HTR-8/SVneo (cell line): ENCODE results near the gene MT4.
"Not testable (repeated sequence)": the region's sequence is repeated elsewhere in the genome, so short reads cannot be mapped to it uniquely, and the experiment has no call there.

Experiments used
- DNase-seq: peaks from one replicate; pipeline ENCODE4 v3.0.0; 2011; ENCODE audit warnings: low spot score, mixed read lengths; ENCODE audit not compliant: insufficient read length
- FAIRE-seq: peaks from 2 replicates; lab custom pipeline; 2011; peaks lifted over from hg19 to GRCh38; lab: Jason Lieb, UNC

Gene MT4

DNA sequence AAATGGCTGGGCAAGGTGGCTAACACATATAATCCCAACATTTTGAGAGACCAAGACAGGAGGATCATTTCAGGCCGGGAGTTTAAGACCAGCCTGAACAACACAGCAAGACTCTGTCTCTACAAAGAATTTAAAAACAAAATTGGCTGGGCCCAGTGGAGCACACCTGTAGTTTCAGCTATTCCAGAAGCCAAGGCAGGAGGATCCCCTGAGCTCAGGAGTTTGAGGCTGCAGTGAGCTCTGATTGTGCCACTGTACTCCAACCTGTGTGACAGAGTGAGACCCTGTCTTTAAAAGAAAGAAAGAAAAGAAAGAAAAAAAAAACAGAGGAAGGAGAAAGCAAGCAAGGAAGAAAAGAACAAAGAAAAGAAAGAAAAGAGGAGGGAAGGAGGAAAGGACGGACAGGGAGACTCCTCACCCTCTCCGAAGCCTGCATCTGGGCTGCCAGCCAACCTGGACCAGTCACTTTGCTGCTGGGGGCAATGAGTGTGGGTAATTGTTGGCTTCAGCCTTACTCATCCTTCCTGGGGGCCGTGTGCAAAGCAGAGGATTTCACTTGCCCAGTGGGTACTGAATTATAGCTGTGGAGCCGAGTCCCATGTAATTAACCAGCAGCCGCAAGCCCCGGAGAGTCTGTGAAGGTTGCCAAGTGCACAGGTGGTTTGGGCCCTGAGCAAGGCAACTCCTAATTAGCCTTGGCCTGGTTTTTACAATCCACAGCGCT lies 6.7 kb upstream of the MT4 start:
- FAIRE-seq (peak; percentile 20), DNase-seq (peak; percentile 46)

DNA sequence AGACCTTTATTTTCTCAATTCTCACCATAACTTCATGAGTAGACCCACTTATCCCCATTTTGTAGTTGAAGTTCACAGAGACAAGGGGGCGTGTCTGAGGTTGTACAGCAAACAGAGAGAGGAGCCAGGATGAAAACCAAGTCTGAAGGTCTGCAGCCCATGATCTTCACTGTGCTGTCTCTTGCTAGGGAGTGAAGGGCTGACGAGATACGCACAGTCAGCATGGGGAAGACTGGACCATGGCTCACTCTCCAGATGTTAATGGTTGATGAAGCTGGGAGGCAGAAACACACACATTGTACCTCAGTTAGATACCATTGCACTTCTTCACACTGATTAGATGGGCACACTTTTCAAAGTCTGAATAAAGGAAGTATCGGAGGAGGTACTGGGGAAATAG lies 5.8 kb upstream of the MT4 start:
- DNase-seq (no peak), FAIRE-seq (no peak)

GRCh38 chr16:56560447-56560846 lies 4.4 kb upstream of the MT4 start:
- DNase-seq (no peak), FAIRE-seq (no peak)

DNA sequence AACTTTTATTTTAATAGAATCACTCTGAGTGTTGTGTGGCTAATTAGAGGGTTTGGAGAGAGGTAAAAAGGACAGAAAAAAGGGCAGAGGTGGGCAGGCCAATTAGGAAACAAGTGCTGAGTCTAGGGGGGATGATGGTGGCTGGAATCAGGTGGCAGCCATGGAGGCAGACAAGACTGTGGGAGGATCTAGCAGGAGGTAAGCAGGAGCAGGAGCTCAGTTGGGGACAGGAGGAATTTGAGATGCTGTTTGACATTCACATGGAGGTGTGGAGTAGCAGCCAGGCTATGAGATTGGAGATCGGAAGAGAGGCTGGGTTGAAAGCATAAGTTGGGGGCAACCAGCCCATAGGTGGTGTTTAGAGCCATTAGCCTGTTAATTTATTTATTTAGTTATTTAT lies 3.7 kb upstream of the MT4 start:
- no peak for FAIRE-seq

DNA sequence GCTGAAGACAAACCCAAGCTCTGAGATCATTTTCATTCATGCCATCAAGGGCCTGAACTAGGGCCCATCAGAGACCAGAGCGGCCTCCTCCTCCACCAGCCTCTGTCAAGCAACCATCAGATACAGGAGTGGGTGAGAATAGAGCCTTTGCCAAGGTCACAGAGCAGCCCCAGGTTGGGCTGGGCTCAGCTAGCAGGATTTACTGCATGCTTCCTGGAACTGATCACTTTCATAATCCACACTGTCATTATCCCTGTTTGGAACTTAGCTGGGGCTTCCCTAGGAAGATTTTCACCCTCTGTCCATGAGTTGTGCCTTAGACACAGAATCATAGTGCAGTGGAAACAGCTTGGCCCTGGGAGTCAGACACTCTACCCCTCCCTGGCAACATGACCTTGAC lies 5.1 kb downstream of the MT4 start:
- no peak for FAIRE-seq

More for the DNA sequence above, 3.7 kb upstream of the MT4 start:
- DNase-seq = no peak

GRCh38 chr16:56571525-56571924 lies 6.7 kb downstream of the MT4 start:
- FAIRE-seq = no peak
- DNase-seq = no peak

More for the DNA sequence above, 5.1 kb downstream of the MT4 start:
- DNase-seq = no peak

- DNase-seq (no peak), FAIRE-seq (no peak)
Observed at GRCh38 chr16:56574625-56575024, 9.8 kb downstream of the MT4 start.

DNA sequence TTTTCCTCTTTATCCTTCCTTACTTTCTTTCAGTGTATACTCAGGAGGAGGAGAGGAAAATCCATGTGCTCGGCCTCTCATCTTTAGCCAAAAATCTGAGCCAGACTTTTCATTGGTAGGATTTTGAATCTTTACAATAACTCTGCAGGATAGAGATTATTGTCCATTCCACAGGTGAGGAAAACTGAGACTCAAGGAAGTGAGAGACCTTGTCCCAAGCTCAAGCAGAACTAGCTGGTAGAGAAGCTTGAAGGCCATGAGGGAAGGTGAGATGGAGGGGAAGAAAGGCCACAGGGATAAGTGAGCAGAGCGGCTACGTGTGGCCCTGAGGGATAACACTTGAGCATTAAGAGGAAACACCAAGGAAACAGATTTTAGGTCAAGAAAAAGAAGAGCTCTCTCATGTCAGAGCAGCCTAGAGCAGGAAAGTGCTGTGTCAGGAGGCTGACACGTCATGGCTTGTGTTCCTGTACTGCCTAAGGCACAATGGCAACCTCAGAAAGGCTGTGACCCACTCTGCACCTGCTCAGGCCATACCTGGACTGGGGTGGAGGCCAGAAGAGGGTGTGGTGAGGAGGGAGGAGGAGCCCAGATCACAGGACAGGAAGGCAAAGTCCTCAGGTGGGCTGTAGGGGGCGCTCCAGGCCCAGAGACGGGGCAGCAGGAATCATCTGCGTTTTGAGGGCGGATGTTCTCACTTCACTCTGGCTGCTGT lies 11.9 kb downstream of the MT4 start:
- FAIRE-seq (no peak), DNase-seq (peak; percentile 44)

DNA sequence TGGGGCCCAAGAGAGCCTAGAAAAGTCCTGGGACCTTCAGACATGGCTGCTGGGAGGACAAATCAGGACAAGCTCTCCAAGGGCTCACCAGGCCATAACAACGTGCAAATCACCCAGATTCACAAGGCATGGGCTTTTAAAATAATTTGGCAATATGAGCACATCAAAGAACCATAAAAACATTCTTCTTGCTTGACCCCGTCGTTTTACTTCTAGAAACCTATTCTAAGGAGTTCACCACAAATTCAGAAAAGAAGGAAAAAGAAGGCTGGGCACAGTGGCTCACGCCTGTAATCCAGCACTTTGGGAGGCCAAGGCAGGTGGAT lies 12.4 kb downstream of the MT4 start:
- no peak for DNase-seq
- FAIRE-seq = no peak

- FAIRE-seq = no peak
- no peak for DNase-seq
Observed at GRCh38 chr16:56580391-56581048, 15.6 kb downstream of the MT4 start.

GRCh38 chr16:56582911-56583310 lies 18.0 kb downstream of the MT4 start:
- FAIRE-seq = peak; percentile 89

DNA sequence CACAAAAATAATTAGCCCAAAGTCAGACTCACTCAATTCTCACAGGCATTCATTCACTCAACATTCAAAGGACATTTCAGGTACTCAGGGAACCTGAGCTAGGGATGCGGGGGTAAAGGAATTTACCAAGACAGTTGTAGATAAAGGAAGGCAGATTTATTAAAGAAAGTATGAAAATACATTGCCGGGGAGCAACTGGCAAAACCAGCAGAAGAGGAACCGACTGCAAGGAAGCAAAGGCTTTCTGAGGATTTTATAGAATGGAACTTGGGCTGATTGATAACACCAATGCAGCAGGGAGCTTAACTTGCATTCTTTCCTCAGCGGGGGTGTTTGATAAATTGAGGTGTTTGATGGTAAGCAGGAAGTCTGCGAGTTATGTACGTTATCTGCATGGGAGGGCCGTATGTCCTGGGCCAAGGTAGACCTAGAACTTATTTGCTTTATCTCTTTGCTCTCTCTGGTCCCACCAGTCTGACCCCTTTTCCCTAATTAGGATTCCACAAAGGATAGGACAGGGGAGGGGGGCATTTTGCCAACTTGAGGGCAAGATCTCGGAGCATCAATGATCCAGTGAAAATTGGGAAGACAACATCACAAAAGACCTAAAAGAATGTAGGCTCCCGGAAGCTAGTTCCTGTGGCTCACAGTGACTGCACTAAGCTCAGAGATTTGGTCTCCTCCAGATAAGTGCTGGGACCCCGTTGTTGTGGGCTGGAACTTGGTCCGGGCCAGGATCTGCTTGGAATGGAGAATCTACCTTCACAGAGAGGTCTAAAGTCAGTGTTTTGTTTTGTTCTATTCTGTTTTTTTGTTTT lies 18.7 kb downstream of the MT4 start:
- FAIRE-seq (no peak), DNase-seq (no peak)

More at GRCh38 chr16:56582911-56583310, 18.0 kb downstream of the MT4 start:
- not testable (repeated sequence) for DNase-seq

DNA sequence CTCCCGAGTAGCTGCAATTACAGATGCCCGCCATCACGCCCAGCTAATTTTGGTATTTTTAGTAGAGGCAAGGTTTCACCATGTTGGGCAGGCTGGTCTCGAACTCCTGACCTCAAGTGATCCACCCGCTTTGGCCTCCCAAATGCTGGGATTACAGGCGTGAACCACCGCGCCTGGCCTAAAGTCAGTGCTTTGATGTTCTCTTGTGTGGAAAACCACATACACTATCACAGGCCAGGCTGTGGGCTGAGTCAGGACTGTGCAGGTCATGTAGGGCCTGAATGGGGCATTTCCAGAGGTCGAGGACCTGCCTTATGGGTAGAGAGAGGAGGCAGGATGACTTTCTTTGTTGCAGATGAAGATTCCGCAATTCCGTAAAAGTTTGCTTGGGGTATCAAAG lies 19.4 kb downstream of the MT4 start:
- no peak for FAIRE-seq
- DNase-seq = no peak

- no peak for FAIRE-seq
- DNase-seq = no peak
Observed at GRCh38 chr16:56588781-56589140, 23.9 kb downstream of the MT4 start.

DNA sequence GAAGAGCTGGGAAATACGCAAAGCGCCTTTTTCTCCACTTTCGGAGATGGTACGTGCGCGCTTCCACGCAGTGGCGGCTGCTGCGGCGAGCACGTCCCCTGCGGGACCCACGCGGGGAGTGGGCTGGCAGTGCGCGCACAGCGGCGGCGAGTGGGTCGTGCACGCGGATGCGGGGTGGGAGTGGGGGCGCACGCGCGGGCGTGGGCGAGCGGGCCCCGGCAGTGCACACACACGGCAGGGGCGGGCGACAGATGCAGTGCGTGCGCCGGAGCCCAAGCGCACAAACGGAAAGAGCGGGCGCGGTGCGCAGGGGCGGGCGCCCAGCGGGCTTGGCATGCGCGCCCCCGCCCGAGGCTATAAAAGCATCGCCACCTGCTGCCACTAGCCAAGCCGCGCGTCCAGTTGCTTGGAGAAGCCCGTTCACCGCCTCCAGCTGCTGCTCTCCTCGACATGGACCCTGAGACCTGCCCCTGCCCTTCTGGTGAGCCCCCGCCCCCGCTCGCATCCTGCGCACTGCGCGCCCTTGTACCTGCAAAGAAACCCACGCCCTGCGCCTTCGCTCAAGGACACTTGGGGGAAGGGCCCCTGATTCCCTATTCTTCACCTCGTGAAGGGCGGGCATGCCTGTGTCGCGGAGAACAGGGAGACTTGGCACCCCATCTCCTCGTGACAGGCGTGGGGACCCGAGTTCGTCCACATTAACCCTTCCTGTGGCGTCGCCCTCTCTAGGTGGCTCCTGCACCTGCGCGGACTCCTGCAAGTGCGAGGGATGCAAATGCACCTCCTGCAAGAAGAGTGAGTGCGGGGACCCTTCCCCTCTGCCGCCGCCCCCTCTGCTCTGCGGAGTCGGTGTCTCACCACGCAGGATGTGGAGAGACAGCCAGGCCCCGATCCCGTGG lies 24.5 kb downstream of the MT4 start, which contains the start of gene MT3:
Gene MT3 (plus strand): TSS at position 388 of the 899 bp plus-strand sequence. CDS start 63 bp downstream, at position 451.
- no peak for DNase-seq
- no peak for FAIRE-seq

GRCh38 chr16:56591377-56592060 lies 26.6 kb downstream of the MT4 start:
- DNase-seq (no peak), FAIRE-seq (no peak)

DNA sequence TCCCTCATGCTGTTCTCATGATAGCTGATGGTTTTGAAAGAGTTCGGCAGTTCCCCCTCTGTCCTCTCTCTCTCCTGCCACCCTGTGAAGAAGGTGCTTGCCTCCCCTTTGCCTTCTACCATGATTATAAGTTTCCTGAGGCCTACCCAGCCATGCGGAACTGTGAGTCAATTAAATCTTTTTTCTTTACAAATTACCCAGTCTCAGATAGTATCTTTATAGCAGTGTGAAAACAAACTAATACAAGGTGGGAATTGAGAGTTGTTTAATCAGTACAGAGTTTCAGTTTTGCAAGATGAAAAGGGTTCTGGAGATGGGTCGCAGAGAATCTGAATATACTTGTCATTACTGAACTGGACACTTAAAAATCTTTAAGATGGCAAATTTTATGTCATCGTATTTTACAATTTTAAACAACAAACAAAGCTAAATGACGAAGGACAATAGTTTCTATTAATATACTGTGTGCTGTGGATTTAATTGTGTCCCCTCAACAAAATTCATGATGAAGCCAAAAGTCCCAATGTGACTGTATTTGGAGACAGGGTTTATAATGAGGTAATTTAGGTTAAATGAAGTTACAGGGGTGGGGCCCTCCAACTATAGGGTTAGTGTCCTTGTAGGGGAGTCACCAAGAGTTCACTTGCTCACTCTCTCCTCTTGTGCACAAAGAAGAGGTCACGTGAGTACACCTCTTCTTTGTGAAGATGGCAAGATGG lies 28.9 kb downstream of the MT4 start:
- FAIRE-seq (no peak), DNase-seq (no peak)

DNA sequence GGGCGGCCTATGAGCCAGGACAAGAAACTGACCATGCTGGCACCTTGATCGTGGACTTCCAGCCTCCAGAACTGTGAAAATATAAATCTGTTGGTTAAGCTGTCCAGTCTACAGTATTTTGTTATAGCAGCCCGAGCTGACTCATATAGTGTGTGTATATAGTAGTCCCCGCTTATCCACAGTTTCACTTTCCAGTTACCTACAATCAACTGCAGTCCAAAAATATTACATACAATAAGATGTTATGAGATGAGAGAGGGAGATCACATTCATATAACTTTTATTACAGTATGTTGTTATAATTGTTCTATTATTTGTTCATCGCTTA lies 29.4 kb downstream of the MT4 start:
- FAIRE-seq (no peak), DNase-seq (no peak)
